ENCODE results near the gene XPNPEP1. TPM values are rescaled to one million over a fixed set of nuclear protein-coding genes. Genes with fewer than 3 reads are reported as not detected.

Gene XPNPEP1
- total RNA-seq, 1 donor from 2014 or later, result 51.4 TPM

- Mint-ChIP-seq H3K9me3 (ENCODE audit: unreplicated experiment) (peaks cover 1% of the 10 kb centered on the region), H3K27me3 (ENCODE audit: unreplicated experiment) (peaks cover 8% of the 10 kb centered on the region), H3K27ac (ENCODE audit: unreplicated experiment) (no peak overlapping the region), H3K36me3 (ENCODE audit: unreplicated experiment) (peaks cover 4% of the 10 kb centered on the region), H3K4me3 (ENCODE audit: unreplicated experiment) (no peak overlapping the region), H3K4me1 (ENCODE audit: low read depth, unreplicated experiment) (peaks cover 7% of the 10 kb centered on the region)
- no peak for DNase-seq
- TF ChIP-seq, protein P1, sequence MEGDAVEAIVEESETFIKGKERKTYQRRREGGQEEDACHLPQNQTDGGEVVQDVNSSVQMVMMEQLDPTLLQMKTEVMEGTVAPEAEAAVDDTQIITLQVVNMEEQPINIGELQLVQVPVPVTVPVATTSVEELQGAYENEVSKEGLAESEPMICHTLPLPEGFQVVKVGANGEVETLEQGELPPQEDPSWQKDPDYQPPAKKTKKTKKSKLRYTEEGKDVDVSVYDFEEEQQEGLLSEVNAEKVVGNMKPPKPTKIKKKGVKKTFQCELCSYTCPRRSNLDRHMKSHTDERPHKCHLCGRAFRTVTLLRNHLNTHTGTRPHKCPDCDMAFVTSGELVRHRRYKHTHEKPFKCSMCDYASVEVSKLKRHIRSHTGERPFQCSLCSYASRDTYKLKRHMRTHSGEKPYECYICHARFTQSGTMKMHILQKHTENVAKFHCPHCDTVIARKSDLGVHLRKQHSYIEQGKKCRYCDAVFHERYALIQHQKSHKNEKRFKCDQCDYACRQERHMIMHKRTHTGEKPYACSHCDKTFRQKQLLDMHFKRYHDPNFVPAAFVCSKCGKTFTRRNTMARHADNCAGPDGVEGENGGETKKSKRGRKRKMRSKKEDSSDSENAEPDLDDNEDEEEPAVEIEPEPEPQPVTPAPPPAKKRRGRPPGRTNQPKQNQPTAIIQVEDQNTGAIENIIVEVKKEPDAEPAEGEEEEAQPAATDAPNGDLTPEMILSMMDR (IDR thresholded peaks at IDR 0.05; ENCODE audit: partially characterized antibody, unreplicated experiment), result no peak
Observed at GRCh38 chr10:109887776-109888175, 35.5 kb downstream of the XPNPEP1 start.

- peaks cover 7% of the 10 kb centered on the region for H3K4me1 Mint-ChIP-seq (ENCODE audit: low read depth, unreplicated experiment)
- peaks cover 4% of the 10 kb centered on the region for H3K36me3 Mint-ChIP-seq (ENCODE audit: unreplicated experiment)
- no peak for DNase-seq
- H3K27me3 Mint-ChIP-seq (ENCODE audit: unreplicated experiment), result peaks cover 8% of the 10 kb centered on the region
- H3K9me3 Mint-ChIP-seq (ENCODE audit: unreplicated experiment), result peaks cover 1% of the 10 kb centered on the region
- no peak overlapping the region for H3K27ac Mint-ChIP-seq (ENCODE audit: unreplicated experiment)
- no peak overlapping the region for H3K4me3 Mint-ChIP-seq (ENCODE audit: unreplicated experiment)
- TF ChIP-seq, protein P1 (IDR thresholded peaks at IDR 0.05; ENCODE audit: partially characterized antibody, unreplicated experiment), result no peak
Observed at GRCh38 chr10:109887243-109887642, 36.1 kb downstream of the XPNPEP1 start.

GRCh38 chr10:109886781-109887140, 36.5 kb downstream of the XPNPEP1 start:
- TF ChIP-seq, protein P1 (IDR thresholded peaks at IDR 0.05; ENCODE audit: partially characterized antibody, unreplicated experiment), result no peak
- Mint-ChIP-seq H3K27ac (ENCODE audit: unreplicated experiment) (no peak overlapping the region), H3K36me3 (ENCODE audit: unreplicated experiment) (peaks cover 4% of the 10 kb centered on the region), H3K9me3 (ENCODE audit: unreplicated experiment) (no peaks in the 10 kb centered on the region), H3K27me3 (ENCODE audit: unreplicated experiment) (peaks cover 8% of the 10 kb centered on the region), H3K4me3 (ENCODE audit: unreplicated experiment) (no peak overlapping the region), H3K4me1 (ENCODE audit: low read depth, unreplicated experiment) (peaks cover 7% of the 10 kb centered on the region)
- no peak for DNase-seq

- peaks cover 4% of the 10 kb centered on the region for H3K36me3 Mint-ChIP-seq (ENCODE audit: unreplicated experiment)
- H3K27me3 Mint-ChIP-seq (ENCODE audit: unreplicated experiment), result peaks cover 8% of the 10 kb centered on the region
- no peak overlapping the region for H3K27ac Mint-ChIP-seq (ENCODE audit: unreplicated experiment)
- no peak for DNase-seq
- H3K9me3 Mint-ChIP-seq (ENCODE audit: unreplicated experiment), result no peaks in the 10 kb centered on the region
- H3K4me3 Mint-ChIP-seq (ENCODE audit: unreplicated experiment), result no peak overlapping the region
- TF ChIP-seq, protein P1 (IDR thresholded peaks at IDR 0.05; ENCODE audit: partially characterized antibody, unreplicated experiment), result no peak
- peaks cover 7% of the 10 kb centered on the region for H3K4me1 Mint-ChIP-seq (ENCODE audit: low read depth, unreplicated experiment)
Observed at GRCh38 chr10:109886037-109886780, 37.1 kb downstream of the XPNPEP1 start.
